Urothelium cell line (cell line): ENCODE results near the gene CALD1.

Experiments
- DNase-seq: peaks from one replicate; pipeline ENCODE4 v3.0.0; 2011; ENCODE audit warnings: low spot score, mixed read lengths
- FAIRE-seq: peaks from 2 replicates; lab custom pipeline; 2011; peaks lifted over from hg19 to GRCh38; lab: Jason Lieb, UNC

Gene CALD1

GRCh38 chr7:134986363-134987251 lies 207.2 kb downstream of the CALD1 start, which contains the start of gene AGBL3:
Gene AGBL3 (plus strand): TSS chr7:134986508. CDS start chr7:134987934, 1,426 bp downstream.
- DNase-seq (peak; percentile 94), FAIRE-seq (no peak)

- DNase-seq (no peak), FAIRE-seq (no peak)
Observed at GRCh38 chr7:134988161-134988560, 208.7 kb downstream of the CALD1 start.

GRCh38 chr7:134991469-134992339 lies 212.3 kb downstream of the CALD1 start:
- FAIRE-seq (no peak), DNase-seq (no peak)

GRCh38 chr7:134992626-134993179 lies 213.3 kb downstream of the CALD1 start:
- DNase-seq (no peak), FAIRE-seq (no peak)

- DNase-seq = no peak
- no peak for FAIRE-seq
Observed at GRCh38 chr7:134993877-134994456, 214.5 kb downstream of the CALD1 start.

- no peak for FAIRE-seq
Observed at GRCh38 chr7:134995239-134996096, 216.0 kb downstream of the CALD1 start.

GRCh38 chr7:134996097-134996550 lies 216.7 kb downstream of the CALD1 start:
- DNase-seq (no peak), FAIRE-seq (no peak)

More at GRCh38 chr7:134995239-134996096, 216.0 kb downstream of the CALD1 start:
- no peak for DNase-seq

GRCh38 chr7:134997214-134997885 lies 217.9 kb downstream of the CALD1 start:
- no peak for FAIRE-seq
- no peak for DNase-seq

- FAIRE-seq (no peak), DNase-seq (peak; percentile 8)
Observed at GRCh38 chr7:134999136-134999535, 219.7 kb downstream of the CALD1 start.

- no peak for FAIRE-seq
- DNase-seq = no peak
Observed at GRCh38 chr7:135001390-135002165, 222.1 kb downstream of the CALD1 start.

- no peak for DNase-seq
- no peak for FAIRE-seq
Observed at GRCh38 chr7:135012229-135012628, 232.8 kb downstream of the CALD1 start.
